NCI-H524 (cell line): ENCODE results near the gene PLXDC2.
"Not testable (repeated sequence)": the region's sequence is repeated elsewhere in the genome, so short reads cannot be mapped to it uniquely, and the experiment has no call there.

Experiments
- DNase-seq, 2 experiments: peaks; one replicate each; lab custom pipeline; 2025; lab: John Stamatoyannopoulos, UW

The PLXDC2 gene

DNA sequence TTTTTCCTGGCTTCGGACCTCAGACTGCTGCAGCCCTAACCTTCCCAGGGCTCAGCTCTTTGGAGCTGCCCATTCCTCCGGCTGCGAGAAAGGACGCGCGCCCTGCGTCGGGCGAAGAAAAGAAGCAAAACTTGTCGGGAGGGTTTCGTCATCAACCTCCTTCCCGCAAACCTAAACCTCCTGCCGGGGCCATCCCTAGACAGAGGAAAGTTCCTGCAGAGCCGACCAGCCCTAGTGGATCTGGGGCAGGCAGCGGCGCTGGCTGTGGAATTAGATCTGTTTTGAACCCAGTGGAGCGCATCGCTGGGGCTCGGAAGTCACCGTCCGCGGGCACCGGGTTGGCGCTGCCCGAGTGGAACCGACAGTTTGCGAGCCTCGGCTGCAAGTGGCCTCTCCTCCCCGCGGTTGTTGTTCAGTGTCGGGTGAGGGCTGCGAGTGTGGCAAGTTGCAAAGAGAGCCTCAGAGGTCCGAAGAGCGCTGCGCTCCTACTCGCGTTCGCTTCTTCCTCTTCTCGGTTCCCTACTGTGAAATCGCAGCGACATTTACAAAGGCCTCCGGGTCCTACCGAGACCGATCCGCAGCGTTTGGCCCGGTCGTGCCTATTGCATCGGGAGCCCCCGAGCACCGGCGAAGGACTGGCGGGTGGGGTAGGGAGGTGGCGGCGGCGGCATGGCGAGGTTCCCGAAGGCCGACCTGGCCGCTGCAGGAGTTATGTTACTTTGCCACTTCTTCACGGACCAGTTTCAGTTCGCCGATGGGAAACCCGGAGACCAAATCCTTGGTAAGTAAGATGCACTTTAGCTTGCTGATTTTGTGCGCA is at the start of gene PLXDC2:
Gene PLXDC2, plus strand, starts transcription at position 22 of the 820 bp plus-strand sequence.
- peak; percentile 1 to 30 for DNase-seq

- no peak for DNase-seq
These were observed 48.4 kb upstream of the PLXDC2 start for GRCh38 chr10:19767876-19768275.

- DNase-seq = not testable (repeated sequence)
These were observed 46.4 kb upstream of the PLXDC2 start for GRCh38 chr10:19769826-19770225.

GRCh38 chr10:19772972-19773371 is 43.3 kb upstream of the PLXDC2 start:
- no peak for DNase-seq

- DNase-seq = no peak
These were observed 40.9 kb upstream of the PLXDC2 start for GRCh38 chr10:19775296-19775695.

- DNase-seq = no peak
These were observed 38.4 kb upstream of the PLXDC2 start for GRCh38 chr10:19777806-19778205.

DNA sequence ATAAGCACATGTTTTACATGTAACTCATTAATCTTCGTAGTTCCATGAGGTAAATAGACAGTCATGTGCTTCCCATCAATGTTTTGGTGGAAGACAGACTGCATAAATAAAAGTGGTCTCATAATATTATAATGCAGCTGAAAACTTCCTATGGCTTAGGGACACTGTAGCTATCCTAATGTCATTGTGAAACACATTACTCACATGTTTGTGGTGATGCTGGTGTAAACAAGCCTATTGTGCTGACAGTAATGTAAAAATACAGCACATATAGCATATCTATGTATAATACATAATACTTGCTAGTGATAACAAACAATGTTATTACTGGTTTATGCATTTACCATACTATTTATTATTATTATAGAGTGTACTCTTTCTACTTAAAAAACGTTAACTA is 37.2 kb upstream of the PLXDC2 start:
- DNase-seq = no peak

GRCh38 chr10:19782430-19783089 is 33.7 kb upstream of the PLXDC2 start:
- DNase-seq = no peak

- no peak for DNase-seq
These were observed 32.5 kb upstream of the PLXDC2 start for GRCh38 chr10:19783721-19784120.

GRCh38 chr10:19785366-19785765 is 30.9 kb upstream of the PLXDC2 start:
- DNase-seq = peak in 1 of 2 experiments; percentile 1

GRCh38 chr10:19788075-19788686 is 28.1 kb upstream of the PLXDC2 start:
- DNase-seq = peak in 1 of 2 experiments; percentile 4

- DNase-seq = no peak
These were observed 27.3 kb upstream of the PLXDC2 start for GRCh38 chr10:19788902-19789301.

- no peak for DNase-seq
These were observed 26.6 kb upstream of the PLXDC2 start for GRCh38 chr10:19789607-19790006.

GRCh38 chr10:19791032-19791431 is 25.2 kb upstream of the PLXDC2 start:
- DNase-seq = no peak

DNA sequence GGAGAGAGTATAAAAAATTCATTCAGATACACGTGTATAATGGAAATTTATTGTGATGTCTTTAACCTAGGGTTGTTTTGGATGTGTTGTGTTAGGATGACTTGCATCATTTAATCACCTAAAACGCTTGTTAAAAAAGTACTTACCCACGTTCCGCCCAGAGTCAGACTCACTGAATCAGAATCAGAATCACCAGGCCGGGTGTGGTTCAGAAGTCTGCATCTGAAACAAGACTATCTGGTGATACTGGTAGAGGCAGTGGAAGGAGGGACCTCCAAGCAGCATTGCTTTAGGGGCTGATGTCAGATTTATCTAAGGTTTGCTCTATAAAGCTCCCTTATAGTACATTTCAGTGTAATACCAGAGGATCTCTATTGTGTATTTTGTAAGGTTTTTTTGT is 20.5 kb upstream of the PLXDC2 start:
- no peak for DNase-seq

- DNase-seq = no peak
These were observed 16.1 kb upstream of the PLXDC2 start for GRCh38 chr10:19800161-19800560.

GRCh38 chr10:19801369-19801768 is 14.9 kb upstream of the PLXDC2 start:
- no peak for DNase-seq

DNA sequence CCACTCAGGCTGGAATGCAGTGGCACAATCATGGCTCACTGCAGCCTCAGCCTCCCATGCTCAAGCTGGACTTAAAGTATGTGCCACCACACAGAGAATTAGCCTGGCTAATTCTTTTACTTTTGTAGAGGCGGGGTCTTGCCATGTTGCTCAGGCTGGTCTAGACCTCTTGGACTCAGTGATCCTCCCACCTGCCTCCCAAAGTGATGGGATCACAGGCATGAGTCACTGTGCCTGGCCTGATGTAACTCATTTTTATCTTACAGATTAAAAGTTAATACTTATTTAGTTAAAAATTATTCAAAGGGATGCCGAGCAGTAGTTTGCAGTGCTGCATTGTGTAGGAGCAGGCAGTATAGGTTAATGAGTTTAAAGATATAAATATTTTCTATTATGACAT is 12.6 kb upstream of the PLXDC2 start:
- no peak for DNase-seq

GRCh38 chr10:19809481-19809880 is 6.8 kb upstream of the PLXDC2 start:
- no peak for DNase-seq

GRCh38 chr10:19811540-19811939 is 4.7 kb upstream of the PLXDC2 start:
- DNase-seq = peak in 1 of 2 experiments; percentile 4

- no peak for DNase-seq
These were observed 3.3 kb upstream of the PLXDC2 start for GRCh38 chr10:19812976-19813375.

DNA sequence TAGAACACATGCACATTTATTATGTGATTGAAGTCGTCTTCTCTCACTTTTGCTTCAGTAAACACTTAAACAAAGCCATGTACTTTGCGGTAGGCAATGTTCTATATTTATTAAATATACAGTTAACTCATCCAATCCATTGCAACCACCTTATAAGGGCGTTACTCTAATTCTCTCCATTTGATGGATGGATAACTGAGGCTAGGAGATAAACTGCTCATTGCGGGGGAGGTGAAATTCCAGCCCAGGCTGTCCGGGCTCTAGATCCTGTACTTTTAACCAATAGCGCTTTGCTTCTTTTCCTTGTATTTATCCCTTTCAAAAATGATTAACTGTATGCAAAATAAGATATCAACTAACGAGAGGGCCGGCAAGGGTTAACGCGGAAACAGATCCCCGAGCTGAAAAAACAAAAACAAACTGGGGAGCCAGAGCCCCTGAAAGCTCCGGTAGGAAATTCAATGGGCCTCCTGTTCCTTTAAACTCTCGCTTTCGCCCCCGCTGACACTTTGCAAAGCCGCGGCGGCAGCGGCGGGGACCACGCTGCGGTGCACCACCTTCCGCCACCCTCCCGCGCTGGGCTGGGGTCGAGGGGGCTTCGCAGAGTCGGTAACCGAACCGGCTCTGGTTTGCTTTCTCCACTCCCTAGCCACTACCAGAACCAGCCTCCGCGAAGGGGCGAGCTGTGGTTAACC is 1.0 kb upstream of the PLXDC2 start:
- DNase-seq = peak in 1 of 2 experiments; percentile 25
